Ovary (tissue), 9 donors: ENCODE measurements around the gene TPK1. TPM values are rescaled to one million over a fixed set of nuclear protein-coding genes. Genes with fewer than 3 reads are reported as not detected.

Source experiments
- DNase-seq, 5 donors: peaks; one replicate each; pipeline ENCODE4 v3.0.0-alpha.2; 2019 to 2020
- H3K27ac ChIP-seq, 2 donors: fragments of 200-600 bp; one replicate each; pipeline versions ENCODE4 v1.5.1 to v1.8.0; 2019 to 2022
- H3K27me3 ChIP-seq: fragments of 200-600 bp; one replicate; pipeline ENCODE4 v1.8.0; 2022
- H3K36me3 ChIP-seq: fragments of 200-600 bp; sonication (generic); one replicate; pipeline ENCODE4 v1.5.1; 2019
- H3K4me1 ChIP-seq: one replicate; pipeline ENCODE4 v1.8.1; 2013; ENCODE audit warnings: mild to moderate bottlenecking, moderate library complexity; ENCODE audit not compliant: insufficient read depth
- H3K4me3 ChIP-seq: fragments of 200-600 bp; sonication (generic); one replicate; pipeline ENCODE4 v1.5.1; 2017
- H3K9me3 ChIP-seq, 2 donors: fragments of 200-600 bp in 1 of 2; sonication (generic) in 1 of 2; one replicate each; pipeline versions ENCODE4 v1.5.1 to v1.8.1; 2013 to 2019; ENCODE audit warnings: mild to moderate bottlenecking in 1 of 2, moderate library complexity in 1 of 2
- EP300 ChIP-seq: sonication (generic); formaldehyde crosslinking; IDR thresholded peaks from one replicate; pipeline ENCODE4 v1.6.1; 2017; ENCODE audit warnings: antibody characterized with exemption
- POLR2A ChIP-seq: fragments of 450-650 bp; IDR thresholded peaks from one replicate; pipeline ENCODE4 v1.6.1; 2017; ENCODE audit warnings: antibody characterized with exemption, mild to moderate bottlenecking, moderate library complexity
- WGBS, 3 donors: extraction: QIAGEN DNeasy Blood & Tissue Kit in 1 of 3; methylation state at CpG; one replicate each; pipeline versions ENCODE4 v1.1.5 to v1.1.7; 2013 to 2017; 5-methylcytosine and 5-hydroxymethylcytosine counted together
- intact Hi-C, 4 donors: fragments of 100-400 bp; cut with DNase I; formaldehyde crosslinking; loops; one replicate each; pipeline versions ENCODE4 v1.11.0 to v1.15.1; 2022 to 2023
- polyA plus RNA-seq, 2 donors: library from polyadenylated mRNA; stranded (reverse); fragments of 200-250 nt in 1 of 2; fragments of 350-450 nt in 1 of 2; fragmentation: Illumina TruSeq in 1 of 2; extraction: RNeasy Lipid Tissue Mini Kit (QIAGEN cat#74804) in 1 of 2; gene quantifications; one replicate each; pipeline ENCODE4 v1.2.3, GENCODE V29; 2013 to 2014
- total RNA-seq, 7 donors: library from RNA; depleted of rRNA in 2 of 7; stranded (reverse); fragments of >200 nt in 2 of 7; fragmentation: NEBNext Ultra II Directional in 3 of 7; extraction: Animal tissue kit (Norgen Biotek cat#: 25700) in 3 of 7; gene quantifications; one replicate each; pipeline versions ENCODE4 v1.1.0 to v1.2.4, GENCODE V29; 2016 to 2023
- TF ChIP-seq, protein P1 (sequence below), 3 donors: fragments of 450-650 bp in 2 of 3; fragments of 200-600 bp in 1 of 3; IDR thresholded peaks; one replicate each; pipeline versions ENCODE4 v1.5.1 to v1.8.0; 2016 to 2022; ENCODE audit warnings: antibody characterized with exemption in 3 of 3, mild to moderate bottlenecking in 1 of 3
- donor health status: DM: no; HTN: no; CAD: no; lungs with moderate emphysema.
- donor health status: DM: no; HTN: no; CAD: no.
- donor health status: Bipolar disorder and iron deficiency.
- donor health status: DM: yes; HTN: yes; CAD: no.
- donor health status: DM: no; HTN: no; CAD: no.
- donor health status: DM: yes; HTN: yes; CAD: no.

The TPK1 gene
- total and polyA plus RNA-seq, 9 donors: 3.2 to 13.1 (median 4.6) TPM

DNA sequence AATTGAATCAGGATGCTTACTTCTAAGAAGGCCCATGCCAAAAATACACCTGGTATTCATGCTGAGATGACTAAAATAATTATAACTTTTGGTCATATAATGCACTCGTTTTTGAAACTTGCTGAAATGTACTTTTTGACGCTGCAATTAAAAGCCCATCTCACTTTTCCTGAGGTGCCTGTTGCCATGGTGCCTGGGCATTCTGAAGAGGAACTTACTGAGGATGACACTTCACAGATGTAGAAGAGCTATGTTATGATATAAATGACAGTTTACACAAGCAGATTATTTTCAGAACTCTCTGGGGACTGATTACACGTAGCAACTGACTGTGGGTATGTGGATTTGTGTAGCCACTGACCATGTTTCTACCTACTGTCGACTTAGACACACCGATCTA, 182.4 kb downstream of the TPK1 start:
- TF ChIP-seq EP300: no peak
- DNase-seq: no peak
- Histone ChIP-seq H3K4me3 (no peak overlapping the region), H3K36me3 (no peaks in the 10 kb centered on the region), H3K4me1 (no peaks in the 10 kb centered on the region), H3K27me3 (no peaks in the 10 kb centered on the region), H3K9me3 (no peaks in the 10 kb centered on the region), H3K27ac (no peak overlapping the region)
- WGBS, 3 donors: 71 to 78% (median 72%) methylated on average over 5 of the region's 5 CpGs
- intact Hi-C loops: no loop called here

DNA sequence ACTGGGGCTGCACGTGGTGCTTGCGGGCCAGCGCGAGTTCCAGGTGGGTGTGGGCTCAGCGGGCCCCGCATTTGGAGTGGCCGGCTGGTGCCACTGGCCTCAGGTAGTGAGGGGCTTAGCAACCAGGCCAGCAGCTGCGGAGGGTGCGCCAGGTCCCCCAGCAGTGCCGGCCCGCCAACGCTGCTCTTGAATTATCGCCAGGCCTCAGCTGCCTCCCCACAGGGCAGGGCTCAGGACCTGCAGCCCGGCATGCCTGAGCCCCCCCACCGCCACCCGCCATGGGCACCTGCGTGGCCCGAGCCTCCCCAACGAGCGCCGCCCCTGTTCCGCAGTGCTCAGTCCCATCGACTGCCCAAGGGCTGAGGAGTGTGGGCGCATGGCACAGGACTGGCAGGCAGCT, 185.4 kb downstream of the TPK1 start:
- intact Hi-C loops: no loop called here
- no peaks in the 10 kb centered on the region for H3K4me1 ChIP-seq
- DNase-seq: no peak
- no peaks in the 10 kb centered on the region for H3K36me3 ChIP-seq
- TF ChIP-seq, protein P1, sequence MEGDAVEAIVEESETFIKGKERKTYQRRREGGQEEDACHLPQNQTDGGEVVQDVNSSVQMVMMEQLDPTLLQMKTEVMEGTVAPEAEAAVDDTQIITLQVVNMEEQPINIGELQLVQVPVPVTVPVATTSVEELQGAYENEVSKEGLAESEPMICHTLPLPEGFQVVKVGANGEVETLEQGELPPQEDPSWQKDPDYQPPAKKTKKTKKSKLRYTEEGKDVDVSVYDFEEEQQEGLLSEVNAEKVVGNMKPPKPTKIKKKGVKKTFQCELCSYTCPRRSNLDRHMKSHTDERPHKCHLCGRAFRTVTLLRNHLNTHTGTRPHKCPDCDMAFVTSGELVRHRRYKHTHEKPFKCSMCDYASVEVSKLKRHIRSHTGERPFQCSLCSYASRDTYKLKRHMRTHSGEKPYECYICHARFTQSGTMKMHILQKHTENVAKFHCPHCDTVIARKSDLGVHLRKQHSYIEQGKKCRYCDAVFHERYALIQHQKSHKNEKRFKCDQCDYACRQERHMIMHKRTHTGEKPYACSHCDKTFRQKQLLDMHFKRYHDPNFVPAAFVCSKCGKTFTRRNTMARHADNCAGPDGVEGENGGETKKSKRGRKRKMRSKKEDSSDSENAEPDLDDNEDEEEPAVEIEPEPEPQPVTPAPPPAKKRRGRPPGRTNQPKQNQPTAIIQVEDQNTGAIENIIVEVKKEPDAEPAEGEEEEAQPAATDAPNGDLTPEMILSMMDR (IDR thresholded peaks at IDR 0.05): no peak
- TF ChIP-seq POLR2A (no peak), EP300 (no peak)
- WGBS, 3 donors: 96 to 97% (median 96%) methylated on average over 24 of the region's 24 CpGs
- H3K4me3 ChIP-seq: no peak overlapping the region
- no peaks in the 10 kb centered on the region for H3K27me3 ChIP-seq
- H3K9me3 ChIP-seq: no peaks in the 10 kb centered on the region
- H3K27ac ChIP-seq: no peak overlapping the region

DNA sequence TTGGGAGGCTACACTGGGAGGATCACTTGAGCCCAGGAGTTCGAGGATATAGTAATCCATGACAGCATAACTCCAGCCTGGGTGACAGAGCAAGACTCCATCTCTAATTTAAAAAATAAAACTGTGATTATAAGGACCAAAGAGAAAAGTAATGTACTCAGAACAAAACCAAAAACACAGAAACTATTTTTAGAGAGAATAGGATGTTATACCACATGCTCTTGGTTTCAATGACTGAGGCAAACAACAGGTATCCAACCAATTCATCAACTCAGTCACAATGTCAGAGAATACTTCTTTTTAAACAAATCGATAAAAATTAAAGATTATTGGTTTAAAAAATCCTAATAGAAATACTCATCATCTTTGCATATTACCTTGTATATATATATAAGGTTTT, 186.7 kb downstream of the TPK1 start:
- H3K4me3 ChIP-seq: no peak overlapping the region
- no peaks in the 10 kb centered on the region for H3K27me3 ChIP-seq
- H3K27ac ChIP-seq: no peak overlapping the region
- TF ChIP-seq, protein P1 (IDR thresholded peaks at IDR 0.05): no peak
- no peaks in the 10 kb centered on the region for H3K4me1 ChIP-seq
- H3K9me3 ChIP-seq: no peaks in the 10 kb centered on the region
- DNase-seq: no peak
- intact Hi-C loops: no loop called here
- no peaks in the 10 kb centered on the region for H3K36me3 ChIP-seq
- WGBS, 3 donors: 90 to 94% (median 94%) methylated on average over 2 of the region's 2 CpGs

DNA sequence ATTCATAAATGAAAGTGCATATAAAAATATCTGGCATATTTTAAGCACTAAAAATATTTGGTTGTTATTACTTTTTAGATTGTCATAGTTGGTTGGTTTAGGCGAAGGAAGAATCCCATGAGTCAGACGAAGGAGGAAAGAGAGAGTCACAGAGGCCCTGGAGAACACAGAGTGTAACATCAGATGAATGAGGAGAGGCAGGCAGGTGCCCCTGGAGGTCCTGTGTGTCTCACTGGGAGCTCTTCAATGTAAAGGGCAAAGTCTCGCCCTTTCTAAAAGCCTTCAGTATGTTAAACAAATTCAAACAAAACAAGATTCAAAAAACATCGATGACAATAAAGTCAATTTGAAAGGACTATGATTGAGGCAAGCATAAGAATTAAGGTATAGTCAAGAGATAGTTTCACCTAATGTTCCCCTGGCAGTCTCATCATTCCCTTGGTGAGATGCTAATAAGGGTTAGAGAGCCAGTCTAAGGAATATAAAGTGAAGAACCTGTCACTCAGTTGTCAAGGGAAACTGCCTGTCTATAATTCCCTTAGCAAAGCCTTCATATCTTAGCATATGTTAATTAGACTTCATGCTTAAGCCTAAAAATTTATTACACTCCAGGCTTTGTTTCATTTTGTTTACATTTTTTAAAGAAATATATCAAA, 194.3 kb downstream of the TPK1 start:
- Histone ChIP-seq H3K27ac (no peak overlapping the region), H3K4me1 (no peaks in the 10 kb centered on the region), H3K9me3 (no peaks in the 10 kb centered on the region), H3K4me3 (no peak overlapping the region), H3K36me3 (no peaks in the 10 kb centered on the region), H3K27me3 (no peaks in the 10 kb centered on the region)
- intact Hi-C loops: no loop called here
- TF ChIP-seq EP300: no peak
- TF ChIP-seq, protein P1 (IDR thresholded peaks at IDR 0.05): no peak
- TF ChIP-seq POLR2A: no peak
- no peak for DNase-seq
- WGBS, 3 donors: 36 to 53% (median 38%) methylated on average over 4 of the region's 4 CpGs

DNA sequence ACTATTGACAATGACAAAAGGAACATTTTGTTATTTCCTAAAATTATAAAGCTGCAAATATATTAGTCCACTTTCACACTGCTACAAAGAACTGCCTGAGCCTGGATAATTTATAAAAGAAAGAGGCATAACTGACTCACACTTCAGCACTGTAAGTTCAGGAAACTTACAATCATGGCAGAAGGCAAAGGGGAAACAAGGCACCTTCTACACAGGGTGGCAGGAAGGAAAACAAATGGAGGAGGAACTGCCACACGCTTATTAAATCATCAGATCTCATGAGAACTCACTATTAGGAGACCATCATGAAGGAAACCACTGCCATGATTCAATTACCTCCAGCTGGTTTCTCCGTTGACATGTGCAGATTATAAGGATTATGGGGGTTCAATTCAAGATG, 203.1 kb downstream of the TPK1 start:
- no peaks in the 10 kb centered on the region for H3K36me3 ChIP-seq
- no peak for DNase-seq
- WGBS, 3 donors: 76 to 95% (median 94%) methylated on average over 2 of the region's 2 CpGs
- no peaks in the 10 kb centered on the region for H3K9me3 ChIP-seq
- H3K27me3 ChIP-seq: no peaks in the 10 kb centered on the region
- no peaks in the 10 kb centered on the region for H3K4me1 ChIP-seq
- intact Hi-C loops: no loop called here
- TF ChIP-seq POLR2A (no peak), EP300 (no peak)
- TF ChIP-seq, protein P1 (IDR thresholded peaks at IDR 0.05): no peak
- no peak overlapping the region for H3K27ac ChIP-seq
- no peak overlapping the region for H3K4me3 ChIP-seq
